Measurements from ENCODE around the gene NEGR1.

The NEGR1 gene

DNA sequence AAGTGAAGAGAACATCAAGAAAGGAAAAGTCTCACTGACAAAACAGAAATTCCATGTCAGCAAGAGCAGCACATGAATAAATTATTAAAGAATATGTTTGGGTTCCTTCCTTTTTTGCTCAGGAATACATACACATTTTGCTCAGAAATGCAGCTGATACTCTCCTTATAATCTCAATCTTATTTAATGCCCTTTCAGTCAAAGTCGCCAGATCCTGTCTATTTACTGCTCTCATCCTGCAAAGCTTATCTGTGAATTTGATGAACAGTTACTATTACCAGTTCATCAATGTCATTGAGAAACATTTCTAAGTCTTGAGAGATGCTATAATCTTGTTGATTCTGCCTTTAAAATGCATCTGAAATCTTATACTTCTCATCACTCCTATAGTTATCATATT, 658.5 kb downstream of the NEGR1 start:
- no peaks in the 10 kb centered on the region for H3K36me3 Mint-ChIP-seq (ENCODE audit: low read depth)
- H3K27me3 Mint-ChIP-seq (ENCODE audit: low read depth, poor library complexity): peaks cover 3% of the 10 kb centered on the region
- H3K27ac Mint-ChIP-seq: no peak overlapping the region
- TF ChIP-seq, protein P1, sequence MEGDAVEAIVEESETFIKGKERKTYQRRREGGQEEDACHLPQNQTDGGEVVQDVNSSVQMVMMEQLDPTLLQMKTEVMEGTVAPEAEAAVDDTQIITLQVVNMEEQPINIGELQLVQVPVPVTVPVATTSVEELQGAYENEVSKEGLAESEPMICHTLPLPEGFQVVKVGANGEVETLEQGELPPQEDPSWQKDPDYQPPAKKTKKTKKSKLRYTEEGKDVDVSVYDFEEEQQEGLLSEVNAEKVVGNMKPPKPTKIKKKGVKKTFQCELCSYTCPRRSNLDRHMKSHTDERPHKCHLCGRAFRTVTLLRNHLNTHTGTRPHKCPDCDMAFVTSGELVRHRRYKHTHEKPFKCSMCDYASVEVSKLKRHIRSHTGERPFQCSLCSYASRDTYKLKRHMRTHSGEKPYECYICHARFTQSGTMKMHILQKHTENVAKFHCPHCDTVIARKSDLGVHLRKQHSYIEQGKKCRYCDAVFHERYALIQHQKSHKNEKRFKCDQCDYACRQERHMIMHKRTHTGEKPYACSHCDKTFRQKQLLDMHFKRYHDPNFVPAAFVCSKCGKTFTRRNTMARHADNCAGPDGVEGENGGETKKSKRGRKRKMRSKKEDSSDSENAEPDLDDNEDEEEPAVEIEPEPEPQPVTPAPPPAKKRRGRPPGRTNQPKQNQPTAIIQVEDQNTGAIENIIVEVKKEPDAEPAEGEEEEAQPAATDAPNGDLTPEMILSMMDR (IDR thresholded peaks at IDR 0.05): no peak
- H3K9me3 Mint-ChIP-seq: no peaks in the 10 kb centered on the region
- H3K4me1 Mint-ChIP-seq: no peaks in the 10 kb centered on the region
- no peak for DNase-seq
- H3K4me3 Mint-ChIP-seq: no peak overlapping the region

DNA sequence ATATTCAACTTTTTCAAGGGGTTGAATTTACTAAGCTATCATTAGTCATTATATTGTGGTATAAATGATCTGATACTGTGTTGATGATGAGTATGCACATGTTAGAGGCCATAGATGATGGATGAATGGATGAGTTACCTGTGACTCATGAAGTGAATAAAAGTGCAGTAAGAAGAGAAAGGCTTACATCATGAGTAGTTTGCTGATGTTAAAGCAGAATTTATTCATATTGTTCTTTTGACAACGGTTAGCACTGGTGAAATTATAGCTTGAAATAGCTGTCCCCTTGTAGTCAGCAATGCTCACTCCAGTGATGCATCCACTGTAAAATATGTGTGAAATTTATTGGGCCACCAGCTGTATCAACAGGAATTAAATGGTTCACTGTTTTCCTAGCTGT, 660.6 kb downstream of the NEGR1 start:
- TF ChIP-seq, protein P1 (IDR thresholded peaks at IDR 0.05): no peak
- Mint-ChIP-seq H3K27me3 (ENCODE audit: low read depth, poor library complexity) (no peaks in the 10 kb centered on the region), H3K4me3 (no peak overlapping the region), H3K27ac (no peak overlapping the region), H3K4me1 (no peaks in the 10 kb centered on the region), H3K36me3 (ENCODE audit: low read depth) (no peaks in the 10 kb centered on the region), H3K9me3 (no peaks in the 10 kb centered on the region)
- DNase-seq: no peak

DNA sequence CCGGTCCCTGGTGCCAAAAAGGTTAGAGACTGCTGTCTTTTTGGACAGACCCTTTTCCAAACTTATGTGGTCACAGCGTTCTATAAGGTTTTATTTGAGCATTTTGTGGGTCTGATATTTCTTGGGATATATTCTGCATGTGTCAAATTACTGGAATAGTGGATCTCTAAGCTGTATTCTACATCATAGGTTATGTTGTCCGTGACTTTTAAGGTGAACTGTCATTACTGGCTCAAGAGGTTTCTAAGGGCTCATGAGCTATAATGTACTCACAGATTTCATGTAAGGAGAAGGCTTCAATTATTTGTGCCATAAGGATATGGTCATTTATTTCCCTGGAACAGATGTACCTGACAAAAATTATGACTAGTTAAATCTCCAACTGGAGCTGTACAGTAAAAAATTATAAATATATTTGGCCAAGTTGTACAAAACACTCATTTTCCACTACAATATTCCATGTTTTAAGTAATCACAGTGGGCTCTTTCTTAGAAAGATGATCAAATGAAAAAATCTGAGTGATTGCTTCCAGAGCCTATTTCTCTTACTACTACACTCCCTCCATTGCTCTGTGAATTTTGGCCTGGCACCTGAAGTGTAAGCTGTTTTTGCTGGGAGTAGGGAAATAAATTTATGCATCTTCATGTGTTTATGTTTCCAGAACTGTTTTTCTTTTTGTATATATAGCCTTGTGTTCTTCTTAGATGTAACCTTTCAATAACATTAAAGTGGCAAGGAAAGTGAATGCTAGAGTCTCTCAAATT, 663.4 kb downstream of the NEGR1 start:
- no peaks in the 10 kb centered on the region for H3K9me3 Mint-ChIP-seq
- H3K4me1 Mint-ChIP-seq: no peaks in the 10 kb centered on the region
- DNase-seq: no peak
- TF ChIP-seq, protein P1 (IDR thresholded peaks at IDR 0.05): no peak
- H3K4me3 Mint-ChIP-seq: no peak overlapping the region
- no peaks in the 10 kb centered on the region for H3K27me3 Mint-ChIP-seq (ENCODE audit: low read depth, poor library complexity)
- H3K27ac Mint-ChIP-seq: no peak overlapping the region
- no peaks in the 10 kb centered on the region for H3K36me3 Mint-ChIP-seq (ENCODE audit: low read depth)

DNA sequence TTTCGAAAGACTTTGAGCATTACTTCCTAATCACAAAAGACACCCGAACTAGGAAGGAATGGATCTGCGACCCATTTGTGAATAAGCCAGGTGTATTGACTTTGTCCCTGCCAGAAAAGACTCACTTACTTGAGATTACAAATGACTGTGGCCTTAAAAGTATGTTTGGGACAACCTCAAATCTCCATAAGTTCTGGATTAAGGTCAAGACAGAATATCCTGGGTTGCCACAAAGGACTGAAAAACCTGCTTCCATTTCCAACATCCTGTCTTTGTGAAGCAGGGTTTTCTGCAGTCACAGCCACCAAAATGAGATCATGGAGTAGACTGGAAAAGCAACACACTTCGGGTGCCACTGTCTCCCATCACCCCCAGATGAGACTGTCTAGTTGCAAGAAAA, 664.1 kb downstream of the NEGR1 start:
- Mint-ChIP-seq H3K4me3 (no peak overlapping the region), H3K9me3 (no peaks in the 10 kb centered on the region), H3K36me3 (ENCODE audit: low read depth) (no peaks in the 10 kb centered on the region), H3K27ac (no peak overlapping the region), H3K27me3 (ENCODE audit: low read depth, poor library complexity) (no peaks in the 10 kb centered on the region), H3K4me1 (no peaks in the 10 kb centered on the region)
- no peak for DNase-seq
- TF ChIP-seq, protein P1 (IDR thresholded peaks at IDR 0.05): no peak

DNA sequence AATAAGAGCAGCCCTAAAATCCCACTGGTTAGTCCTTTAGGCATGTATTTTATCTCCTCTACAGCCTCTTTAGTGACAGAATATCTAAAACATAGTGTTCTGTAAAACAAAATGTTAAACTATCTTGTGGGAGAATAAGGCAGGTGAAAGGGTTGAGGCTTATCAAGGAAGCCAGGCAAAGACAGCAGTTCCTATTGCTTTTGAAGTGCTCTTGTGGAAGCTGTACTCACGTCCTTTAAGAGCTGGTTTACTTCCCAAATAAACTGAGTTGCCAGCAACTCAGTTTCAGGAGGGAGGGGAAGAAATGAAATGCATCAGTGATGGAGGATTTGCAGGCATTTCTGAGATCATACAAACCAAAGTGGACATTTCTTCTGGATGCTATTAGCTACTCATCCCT, 671.9 kb downstream of the NEGR1 start:
- DNase-seq: no peak
- no peak overlapping the region for H3K4me3 Mint-ChIP-seq
- H3K4me1 Mint-ChIP-seq: no peaks in the 10 kb centered on the region
- TF ChIP-seq, protein P1 (IDR thresholded peaks at IDR 0.05): no peak
- no peaks in the 10 kb centered on the region for H3K27me3 Mint-ChIP-seq (ENCODE audit: low read depth, poor library complexity)
- H3K36me3 Mint-ChIP-seq (ENCODE audit: low read depth): no peaks in the 10 kb centered on the region
- H3K9me3 Mint-ChIP-seq: peaks cover 4% of the 10 kb centered on the region
- H3K27ac Mint-ChIP-seq: no peak overlapping the region

Measured in nephron progenitor cell (in vitro differentiated cells).